GM13976 (cell line): ENCODE results near the gene CMPK2.
"Not testable (repeated sequence)": the region's sequence is repeated elsewhere in the genome, so short reads cannot be mapped to it uniquely, and the experiment has no call there.

Experiments used
- DNase-seq: peaks from one replicate; pipeline ENCODE4 v3.0.0; 2012; ENCODE audit warnings: low spot score
- in situ Hi-C: fragments of 300-500 bp; cut with MboI; formaldehyde crosslinking; loops from one replicate; pipeline ENCODE4 v1.12.0; 2022; ENCODE audit warnings: low sequenced_read_pairs, mixed read lengths, inconsistent platforms; ENCODE audit not compliant: unreplicated experiment
- TF ChIP-seq, protein P1 (sequence below): IDR thresholded peaks from 2 replicates; pipeline ENCODE4 v1.5.1; 2012; ENCODE audit warnings: borderline replicate concordance, mild to moderate bottlenecking; ENCODE audit not compliant: insufficient read depth; ENCODE audit errors: extremely low read depth, missing control alignments, control extremely low read depth

Gene CMPK2

DNA sequence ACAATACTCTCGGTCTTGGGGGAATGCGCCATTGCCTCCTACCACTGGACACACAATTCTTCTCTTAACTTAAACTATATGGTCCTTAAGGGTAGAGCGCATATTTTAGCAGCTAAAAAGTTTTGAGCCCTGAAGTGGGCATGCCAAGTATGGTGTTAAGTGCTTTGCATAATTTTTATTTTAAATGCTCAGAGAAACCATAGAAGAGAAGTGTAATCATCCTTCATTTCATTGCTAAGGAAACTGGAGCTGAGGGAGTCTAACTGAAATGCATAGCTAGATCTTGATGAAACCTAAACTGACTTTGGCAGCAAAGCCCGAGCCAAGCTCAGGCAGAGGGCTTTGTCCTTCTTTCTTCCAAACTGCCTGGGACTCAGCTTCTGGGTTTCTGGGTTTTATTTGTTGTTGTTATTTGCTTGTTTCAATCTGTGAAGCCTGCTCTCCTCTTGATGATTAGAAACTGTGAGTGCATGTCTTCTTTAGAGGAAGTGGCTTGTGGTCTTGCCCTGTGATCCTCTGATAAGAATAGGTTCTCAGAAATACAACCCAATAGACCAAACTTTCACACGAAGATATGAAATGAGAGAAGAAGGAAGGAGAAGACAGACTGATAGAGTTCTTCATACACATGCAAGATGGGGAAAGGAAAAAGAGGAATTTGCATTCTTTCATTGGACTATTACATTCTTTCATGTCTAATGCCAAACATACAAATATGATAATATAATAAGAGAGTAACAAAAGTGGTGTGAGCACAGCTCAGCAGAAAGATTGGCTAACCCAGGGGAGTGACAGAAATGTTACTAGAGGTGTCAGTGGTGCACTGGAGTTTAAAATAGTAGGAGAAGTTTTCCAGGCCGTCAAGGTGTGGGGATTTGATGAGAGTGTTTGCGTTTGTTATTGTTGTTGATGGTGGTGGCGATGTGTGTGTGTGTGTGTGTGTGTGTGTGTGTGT lies 44.0 kb upstream of the CMPK2 start:
- peak; percentile 57 for DNase-seq
- in situ Hi-C loops: no loop called here
- TF ChIP-seq, protein P1, sequence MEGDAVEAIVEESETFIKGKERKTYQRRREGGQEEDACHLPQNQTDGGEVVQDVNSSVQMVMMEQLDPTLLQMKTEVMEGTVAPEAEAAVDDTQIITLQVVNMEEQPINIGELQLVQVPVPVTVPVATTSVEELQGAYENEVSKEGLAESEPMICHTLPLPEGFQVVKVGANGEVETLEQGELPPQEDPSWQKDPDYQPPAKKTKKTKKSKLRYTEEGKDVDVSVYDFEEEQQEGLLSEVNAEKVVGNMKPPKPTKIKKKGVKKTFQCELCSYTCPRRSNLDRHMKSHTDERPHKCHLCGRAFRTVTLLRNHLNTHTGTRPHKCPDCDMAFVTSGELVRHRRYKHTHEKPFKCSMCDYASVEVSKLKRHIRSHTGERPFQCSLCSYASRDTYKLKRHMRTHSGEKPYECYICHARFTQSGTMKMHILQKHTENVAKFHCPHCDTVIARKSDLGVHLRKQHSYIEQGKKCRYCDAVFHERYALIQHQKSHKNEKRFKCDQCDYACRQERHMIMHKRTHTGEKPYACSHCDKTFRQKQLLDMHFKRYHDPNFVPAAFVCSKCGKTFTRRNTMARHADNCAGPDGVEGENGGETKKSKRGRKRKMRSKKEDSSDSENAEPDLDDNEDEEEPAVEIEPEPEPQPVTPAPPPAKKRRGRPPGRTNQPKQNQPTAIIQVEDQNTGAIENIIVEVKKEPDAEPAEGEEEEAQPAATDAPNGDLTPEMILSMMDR: no peak

- TF ChIP-seq, protein P1: no peak
- in situ Hi-C loops: no loop called here
- DNase-seq: no peak
Measured at GRCh38 chr2:6908291-6908690, 42.6 kb upstream of the CMPK2 start.

GRCh38 chr2:6906165-6906741 lies 40.5 kb upstream of the CMPK2 start:
- no peak for DNase-seq
- in situ Hi-C loops: no loop called here
- TF ChIP-seq, protein P1: no peak

DNA sequence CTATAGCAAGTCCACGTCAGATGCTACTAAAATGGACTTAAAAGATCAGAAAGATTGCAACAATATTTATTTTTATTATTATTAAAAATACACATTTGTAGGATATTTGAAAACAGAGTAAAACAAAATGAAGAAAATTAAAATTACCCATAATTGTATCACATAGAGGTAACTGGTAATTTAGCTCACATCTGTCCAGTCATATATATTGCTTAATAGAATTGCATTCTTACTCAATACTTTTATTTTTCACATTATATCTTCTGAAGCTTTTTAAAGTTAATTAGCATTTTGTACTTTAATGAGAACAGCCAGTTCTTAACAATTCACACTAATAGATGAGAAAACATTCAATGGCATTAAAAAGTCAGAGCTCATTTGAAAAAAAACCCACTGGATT lies 40.0 kb upstream of the CMPK2 start:
- TF ChIP-seq, protein P1: no peak
- no peak for DNase-seq
- in situ Hi-C loops: no loop called here

GRCh38 chr2:6902581-6902980 lies 36.9 kb upstream of the CMPK2 start:
- DNase-seq, in situ Hi-C loops: not testable (repeated sequence)

DNA sequence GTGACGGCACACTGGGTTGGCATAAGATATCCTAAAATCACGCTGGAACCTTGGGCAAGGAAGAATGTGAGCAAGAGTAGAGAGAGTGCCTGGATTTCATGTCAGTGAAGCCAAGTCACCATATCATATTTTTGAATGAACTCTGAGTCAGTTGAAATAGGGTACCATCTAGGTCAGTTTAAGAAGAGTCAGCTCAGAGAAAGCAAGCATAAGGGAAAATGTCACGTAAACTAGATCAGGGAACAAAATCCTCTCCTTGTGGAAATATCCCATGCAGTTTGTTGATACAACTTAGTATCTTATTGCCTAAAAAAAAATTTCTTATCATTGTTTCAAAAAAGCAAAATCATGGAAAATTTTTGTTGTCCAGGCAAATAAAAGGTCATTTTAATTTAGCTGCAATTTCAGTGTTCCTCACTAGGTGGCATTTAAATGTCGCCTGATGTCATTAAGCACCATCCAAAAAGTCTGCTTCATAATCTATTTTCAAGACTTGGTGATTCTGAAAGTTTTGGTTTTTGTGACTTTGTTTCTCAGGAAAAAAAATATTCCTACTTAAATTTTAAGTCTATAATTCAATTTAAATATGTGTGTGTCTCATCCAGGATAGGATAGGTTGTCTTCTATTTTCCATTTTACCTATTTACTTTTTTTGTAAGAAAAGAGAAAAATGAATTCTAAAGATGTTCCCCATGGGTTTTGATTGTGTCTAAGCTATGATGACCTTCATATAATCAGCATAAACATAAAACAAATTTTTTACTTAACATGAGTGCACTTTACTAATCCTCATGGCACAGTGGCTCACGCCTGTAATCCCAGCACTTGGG lies 31.4 kb upstream of the CMPK2 start:
- TF ChIP-seq, protein P1: peak; percentile 60
- DNase-seq: peak; percentile 39
- in situ Hi-C loops: no loop called here
